Bone marrow (tissue), 2 donors: ENCODE results near the gene TSPAN1.
"Not testable (repeated sequence)": the region's sequence is repeated elsewhere in the genome, so short reads cannot be mapped to it uniquely, and the experiment has no call there.

Experiments used
- DNase-seq, 2 donors: peaks; one replicate each; lab custom pipeline; 2025; lab: John Stamatoyannopoulos, UW

Gene TSPAN1

GRCh38 chr1:46218443-46218842 is 43.6 kb downstream of the TSPAN1 start:
- no peak for DNase-seq

GRCh38 chr1:46219551-46220520 is 44.9 kb downstream of the TSPAN1 start:
- DNase-seq: no peak

DNA sequence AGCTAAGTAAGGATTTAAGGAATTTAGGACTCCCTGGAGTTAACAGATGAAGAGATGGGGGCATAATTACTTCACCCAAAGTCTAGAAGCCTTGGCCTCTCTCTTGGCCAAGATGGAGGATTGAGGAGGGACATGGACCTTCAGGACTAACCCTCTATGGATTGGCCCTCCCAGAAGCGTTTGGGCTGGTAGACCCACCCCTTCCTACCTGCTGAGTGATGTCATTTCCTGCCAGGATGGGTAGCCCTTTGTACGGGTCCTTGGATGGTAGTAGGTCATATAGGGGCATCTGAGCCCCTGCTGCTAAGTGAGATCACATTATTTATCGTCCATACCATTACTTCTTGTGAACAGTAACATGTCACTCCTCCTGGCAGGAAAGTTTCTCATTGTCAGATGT is 45.9 kb downstream of the TSPAN1 start:
- no peak for DNase-seq

DNA sequence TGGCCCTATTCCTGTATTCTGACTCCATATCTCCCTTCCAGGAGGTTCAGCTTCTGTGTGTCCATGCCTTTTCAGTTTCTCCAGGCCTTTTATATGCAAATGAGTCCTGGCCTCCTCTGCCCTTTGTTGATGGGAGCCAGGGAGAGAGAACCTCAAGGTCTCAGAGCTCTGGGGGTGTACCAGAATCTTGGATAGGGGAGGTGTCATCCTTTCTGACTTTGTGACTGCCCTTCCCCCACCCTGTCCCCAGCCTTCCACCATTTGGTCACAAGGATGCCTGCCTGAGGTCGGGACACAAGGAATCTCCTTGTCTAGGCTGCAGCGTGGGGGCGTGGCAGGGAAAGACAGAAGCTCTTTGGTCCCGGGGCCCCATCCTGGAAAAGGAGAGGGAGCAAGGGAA is 46.9 kb downstream of the TSPAN1 start:
- no peak for DNase-seq

DNA sequence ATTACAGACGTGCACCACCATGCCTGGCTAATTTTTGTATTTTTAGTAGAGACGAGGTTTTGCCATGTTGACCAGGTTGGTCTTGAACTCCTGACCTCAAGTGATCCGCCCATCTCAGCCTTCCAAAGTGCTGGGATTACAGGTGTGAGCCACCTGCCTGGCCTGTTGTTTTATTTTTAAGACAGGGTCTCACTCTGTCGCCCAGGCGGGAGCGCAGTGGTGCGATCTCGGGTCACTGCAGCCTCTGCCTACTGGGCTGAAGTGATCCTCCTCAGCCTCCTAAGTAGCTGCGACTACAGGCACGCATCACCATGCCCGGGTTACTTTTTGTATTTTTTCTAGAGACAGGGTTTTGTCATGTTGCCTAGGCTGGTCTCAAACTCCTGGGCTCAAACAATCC is 48.2 kb downstream of the TSPAN1 start:
- not testable (repeated sequence) for DNase-seq

DNA sequence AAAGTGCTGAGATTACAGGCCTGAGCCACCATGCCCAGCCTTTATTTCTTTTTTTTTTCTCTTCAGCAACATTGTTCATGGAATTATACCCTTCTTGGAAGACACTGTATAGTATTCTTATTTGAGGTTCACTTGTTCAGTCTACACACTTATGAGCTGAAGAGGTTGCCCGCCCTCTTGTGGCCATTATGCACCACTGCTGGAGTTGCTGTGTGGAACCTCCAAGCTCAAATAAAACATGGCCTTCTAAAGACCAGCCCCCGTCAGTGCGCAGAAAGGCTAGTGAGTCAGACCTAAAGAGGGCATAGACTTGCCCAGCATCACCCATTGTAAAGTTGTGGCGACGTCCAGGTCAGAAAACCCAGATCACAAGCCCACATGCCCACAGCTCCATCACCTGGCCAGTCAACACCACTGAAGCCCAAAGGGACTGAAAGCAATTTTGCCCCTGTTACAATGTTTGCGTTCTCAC is 48.6 kb downstream of the TSPAN1 start:
- peak in 1 of 2 donors; percentile 47 for DNase-seq

DNA sequence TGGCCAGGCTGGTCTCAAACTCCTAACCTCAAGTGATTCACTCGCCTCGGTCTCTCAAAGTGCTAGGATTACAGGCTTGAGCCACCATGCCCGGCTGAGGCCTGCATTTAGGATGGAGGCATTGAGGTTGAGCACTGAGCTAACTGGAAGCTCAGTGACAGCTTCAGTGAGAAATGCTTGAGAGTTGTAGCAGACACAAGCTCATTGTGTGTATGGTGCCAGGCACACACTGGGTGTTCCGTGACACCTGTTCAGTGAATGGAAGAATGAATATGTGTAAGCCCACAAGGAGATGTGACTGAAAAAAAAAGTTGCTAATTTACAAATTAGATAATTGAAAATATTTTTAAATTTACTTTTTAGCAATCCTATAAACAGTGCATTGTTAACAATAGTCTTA is 50.1 kb downstream of the TSPAN1 start:
- DNase-seq: no peak

- DNase-seq: not testable (repeated sequence)
Observed at GRCh38 chr1:46231231-46231630, 56.3 kb downstream of the TSPAN1 start.
